Prostate gland (tissue), 2 donors: ENCODE measurements around the gene MAGEA8.

Source experiments
- CTCF ChIP-seq, 4 experiments: fragments of 200-600 bp in 2 of 4; fragments of 450-650 bp in 2 of 4; sonication (generic) in 2 of 4; IDR thresholded peaks; 1 replicate in 3 of 4; 2 replicates in 1 of 4; pipeline ENCODE4 v1.5.1; 2016 to 2019; ENCODE audit warnings: antibody characterized with exemption in 4 of 4, mild to moderate bottlenecking in 2 of 4, moderate library complexity in 2 of 4
- POLR2AphosphoS5 ChIP-seq: sonication (generic); formaldehyde crosslinking; IDR thresholded peaks from one replicate; pipeline ENCODE4 v1.6.1; 2017; ENCODE audit warnings: antibody characterized with exemption

- no peak for TF ChIP-seq CTCF (IDR thresholded peaks at IDR 0.05)
- TF ChIP-seq POLR2AphosphoS5, result no peak
These were observed 20.5 kb upstream of the MAGEA8 start for GRCh38 chrX:149860445-149860844.
